Erythroblast (primary cell): ENCODE results near the gene TSPAN32.

Source experiments
- GATA1 ChIP-seq: IDR thresholded peaks from 2 replicates; pipeline ENCODE4 v1.6.1; 2011; ENCODE audit warnings: low read depth, mild to moderate bottlenecking, control low read depth, low read length, moderate library complexity
- POLR2A ChIP-seq: IDR thresholded peaks from 2 replicates; pipeline ENCODE4 v1.6.1; 2011; ENCODE audit warnings: mild to moderate bottlenecking, low read length

DNA sequence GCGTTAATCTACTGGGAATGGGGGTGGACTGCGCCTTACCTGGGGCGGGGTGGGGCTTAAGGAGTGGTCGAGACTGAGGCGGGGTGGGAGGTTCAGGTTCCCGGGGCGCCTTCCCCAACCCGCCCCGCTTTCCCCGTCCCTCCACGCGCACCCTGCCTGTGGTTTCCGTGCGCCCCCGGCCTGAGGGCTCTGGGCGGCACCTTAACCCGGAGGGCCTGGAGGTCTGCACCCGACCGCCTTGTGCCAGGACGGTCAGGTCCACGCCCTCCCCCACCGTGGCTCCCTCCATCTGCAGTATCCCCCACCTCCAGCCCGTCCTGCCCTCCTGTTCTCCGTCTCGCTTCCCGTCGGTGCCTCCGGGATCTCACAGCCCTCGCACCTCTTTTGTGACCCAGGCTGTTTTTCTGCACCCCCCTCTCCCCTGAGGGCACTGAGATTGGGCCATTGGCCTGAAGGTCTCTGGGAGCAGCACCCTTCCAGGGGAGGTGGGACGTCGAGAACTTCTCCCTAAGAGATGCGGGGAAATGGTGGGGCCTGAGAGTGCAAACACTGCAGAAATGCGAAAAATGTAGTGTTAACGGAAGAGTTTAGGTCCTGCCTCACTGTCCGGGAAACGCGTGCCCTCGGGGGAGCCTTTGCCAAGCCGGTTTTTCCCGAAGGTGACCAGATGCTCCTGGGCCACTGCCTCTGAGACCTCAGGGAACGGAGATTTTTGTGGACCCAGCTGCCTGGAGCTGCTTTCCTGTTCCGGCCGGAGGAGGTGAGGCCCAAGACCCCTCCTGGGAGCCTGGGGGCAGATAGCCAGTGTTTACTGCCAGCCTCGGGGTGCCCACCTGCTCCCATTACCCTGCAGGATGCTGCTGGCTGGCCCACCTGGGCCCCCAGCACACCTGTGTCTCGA, 30.2 kb upstream of the TSPAN32 start:
- no peak for TF ChIP-seq POLR2A
- no peak for TF ChIP-seq GATA1
